Activated CD4-positive, alpha-beta T cell treated with anti-CD3 and anti-CD28 coated beads for 48 hours (primary cell): Measurements from ENCODE around the gene DUSP6.

Experiments
- DNase-seq: peaks from one replicate; pipeline ENCODE4 v3.0.0-alpha.2; 2020

DUSP6 gene

GRCh38 chr12:89352492-89353187, at the start of gene DUSP6:
DUSP6 (minus strand) TSS chr12:89352501; CDS start chr12:89352039, 462 bp downstream.
- DNase-seq: peak; percentile 93

DNA sequence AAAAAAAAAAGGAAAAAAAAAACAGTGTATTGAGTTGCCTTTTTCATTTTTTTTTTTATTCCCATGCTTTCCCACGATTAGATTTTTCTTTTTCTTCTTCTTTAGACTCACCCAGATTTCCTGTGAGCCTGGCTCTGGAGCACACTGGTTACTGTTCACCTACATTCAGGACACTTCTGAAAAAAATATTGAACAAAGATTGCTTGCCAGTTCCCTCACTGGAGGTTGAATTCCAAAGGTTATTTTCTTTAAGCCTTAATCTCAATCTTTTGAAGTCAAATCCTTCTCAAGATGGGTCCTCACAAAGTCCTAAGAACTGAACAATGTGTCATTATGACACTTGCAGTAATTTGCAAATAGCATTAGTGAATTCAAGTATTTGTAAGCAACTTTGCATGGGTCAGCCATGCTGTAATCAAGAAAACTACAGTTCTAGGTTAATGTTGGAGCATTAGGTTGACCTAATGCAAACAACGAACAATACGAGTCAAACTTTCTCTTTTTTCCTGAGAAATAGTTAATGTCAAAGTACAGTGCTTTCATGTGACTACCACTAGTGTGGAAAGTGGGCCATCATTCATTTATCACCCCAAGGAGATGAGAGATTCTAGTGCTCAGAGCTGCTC, 49.2 kb upstream of the DUSP6 start:
- DNase-seq: no peak

GRCh38 chr12:89400415-89400814, 48.1 kb upstream of the DUSP6 start:
- DNase-seq: no peak

GRCh38 chr12:89395712-89396111, 43.4 kb upstream of the DUSP6 start:
- no peak for DNase-seq

DNA sequence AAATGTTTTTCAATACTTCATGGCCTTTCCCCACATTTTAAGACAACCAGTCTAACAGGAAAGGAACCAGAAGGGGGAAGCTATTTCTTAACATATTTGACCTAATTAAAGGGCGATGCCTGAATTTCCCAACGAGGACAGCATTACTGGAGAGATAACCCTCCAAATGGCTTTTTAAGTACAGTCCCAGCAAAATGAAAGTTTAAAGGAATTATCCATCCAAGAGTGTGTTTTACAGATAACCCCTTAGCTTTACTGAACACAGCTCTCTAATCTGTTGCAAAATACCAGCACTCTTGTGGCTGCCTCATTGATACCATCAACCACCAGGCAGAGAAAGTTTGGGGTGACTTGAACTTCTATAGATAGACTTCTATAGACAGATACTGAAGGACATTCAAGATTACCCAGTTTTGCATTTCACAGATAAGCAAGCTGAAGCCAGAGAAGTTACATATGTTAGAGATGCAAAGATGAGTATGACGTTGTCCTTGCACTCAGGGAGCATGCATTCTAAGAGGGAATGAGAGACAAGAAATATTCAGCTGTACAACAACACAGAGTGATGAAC, 41.3 kb upstream of the DUSP6 start:
- no peak for DNase-seq

- no peak for DNase-seq
Observed at GRCh38 chr12:89392391-89392790, 40.1 kb upstream of the DUSP6 start.

- DNase-seq: no peak
Observed at GRCh38 chr12:89391726-89392336, 39.5 kb upstream of the DUSP6 start.

GRCh38 chr12:89390802-89391673, 38.7 kb upstream of the DUSP6 start:
- peak; percentile 12 for DNase-seq

- peak; percentile 41 for DNase-seq
Observed at GRCh38 chr12:89389755-89390661, 37.7 kb upstream of the DUSP6 start.

- DNase-seq: no peak
Observed at GRCh38 chr12:89386138-89386537, 33.8 kb upstream of the DUSP6 start.

GRCh38 chr12:89384807-89385206, 32.5 kb upstream of the DUSP6 start:
- no peak for DNase-seq

- DNase-seq: no peak
Observed at GRCh38 chr12:89384050-89384758, 31.9 kb upstream of the DUSP6 start.

DNA sequence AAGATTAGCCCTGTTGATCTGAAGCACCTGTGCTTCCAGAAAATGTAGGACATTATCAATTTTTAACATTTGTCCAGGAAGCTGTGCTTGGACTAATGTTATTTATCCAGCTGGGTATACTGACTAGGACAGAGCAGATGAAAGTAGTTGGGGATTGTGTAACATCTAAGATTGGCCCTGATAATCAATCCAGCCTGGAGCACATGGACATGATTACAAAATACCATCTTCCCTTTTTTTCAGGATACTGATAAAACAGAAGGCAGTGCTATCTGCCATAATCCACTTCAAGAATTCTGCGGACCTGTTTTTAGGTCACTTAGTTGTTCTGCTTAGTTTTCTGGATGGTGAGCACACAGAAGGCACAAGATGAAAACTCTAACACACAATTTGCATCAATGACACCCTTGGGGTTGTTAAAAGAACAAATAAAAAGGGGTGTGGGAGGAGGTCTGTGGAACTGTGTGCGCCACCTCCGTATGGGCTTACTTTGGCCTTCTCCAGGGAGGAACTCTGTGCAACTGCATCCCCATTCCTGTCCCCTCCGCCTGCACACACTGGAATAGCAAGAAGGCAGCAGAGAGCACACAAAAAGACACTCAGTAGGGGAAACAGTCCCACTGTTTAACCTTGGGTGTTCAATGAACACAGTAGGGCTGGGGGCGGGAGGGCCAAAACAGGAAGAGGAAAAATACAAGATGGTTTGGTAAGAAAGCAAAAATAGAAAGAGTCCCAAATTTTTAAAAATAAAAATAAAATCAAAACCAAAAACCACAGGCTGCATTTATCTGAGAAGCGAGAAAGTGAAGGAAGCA, 31.1 kb upstream of the DUSP6 start:
- no peak for DNase-seq

GRCh38 chr12:89382328-89382727, 30.0 kb upstream of the DUSP6 start:
- DNase-seq: no peak

GRCh38 chr12:89379839-89380467, 27.7 kb upstream of the DUSP6 start:
- DNase-seq: no peak

- DNase-seq: no peak
Observed at GRCh38 chr12:89379148-89379838, 27.0 kb upstream of the DUSP6 start.

GRCh38 chr12:89376844-89377243, 24.5 kb upstream of the DUSP6 start:
- no peak for DNase-seq

DNA sequence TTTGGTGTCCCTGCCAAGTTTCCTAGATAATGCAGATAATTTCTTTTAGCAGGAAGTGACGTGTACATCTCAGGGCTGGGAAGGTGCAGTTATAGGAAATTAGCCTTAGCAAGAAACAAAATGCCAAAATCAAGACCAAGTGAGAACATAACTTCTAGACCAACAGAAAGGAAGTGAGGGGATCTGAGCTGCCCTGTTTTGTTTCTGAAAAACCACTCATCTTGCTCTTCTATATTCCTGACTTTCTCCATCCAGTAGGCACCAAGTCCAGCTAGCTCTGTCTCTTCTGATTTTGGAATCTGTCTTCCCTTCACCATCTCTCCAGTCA, 23.9 kb upstream of the DUSP6 start:
- no peak for DNase-seq
